Peyer's patch (tissue), 4 donors: ENCODE data around the gene ARRB2.

Experiments
- POLR2A ChIP-seq, 2 donors: fragments of 450-650 bp; IDR thresholded peaks; one replicate each; pipeline ENCODE4 v1.5.1; 2017; ENCODE audit warnings: antibody characterized with exemption in 2 of 2, mild to moderate bottlenecking in 2 of 2, moderate library complexity in 2 of 2
- TF ChIP-seq, protein P1 (sequence below), 6 experiments: fragments of 450-650 bp in 4 of 6; fragments of 200-600 bp in 2 of 6; sonication (generic) in 1 of 6; IDR thresholded peaks; one replicate each; pipeline ENCODE4 v1.5.1; 2017 to 2019; ENCODE audit warnings: antibody characterized with exemption in 6 of 6, mild to moderate bottlenecking in 3 of 6, moderate library complexity in 1 of 6

- TF ChIP-seq, protein P1, sequence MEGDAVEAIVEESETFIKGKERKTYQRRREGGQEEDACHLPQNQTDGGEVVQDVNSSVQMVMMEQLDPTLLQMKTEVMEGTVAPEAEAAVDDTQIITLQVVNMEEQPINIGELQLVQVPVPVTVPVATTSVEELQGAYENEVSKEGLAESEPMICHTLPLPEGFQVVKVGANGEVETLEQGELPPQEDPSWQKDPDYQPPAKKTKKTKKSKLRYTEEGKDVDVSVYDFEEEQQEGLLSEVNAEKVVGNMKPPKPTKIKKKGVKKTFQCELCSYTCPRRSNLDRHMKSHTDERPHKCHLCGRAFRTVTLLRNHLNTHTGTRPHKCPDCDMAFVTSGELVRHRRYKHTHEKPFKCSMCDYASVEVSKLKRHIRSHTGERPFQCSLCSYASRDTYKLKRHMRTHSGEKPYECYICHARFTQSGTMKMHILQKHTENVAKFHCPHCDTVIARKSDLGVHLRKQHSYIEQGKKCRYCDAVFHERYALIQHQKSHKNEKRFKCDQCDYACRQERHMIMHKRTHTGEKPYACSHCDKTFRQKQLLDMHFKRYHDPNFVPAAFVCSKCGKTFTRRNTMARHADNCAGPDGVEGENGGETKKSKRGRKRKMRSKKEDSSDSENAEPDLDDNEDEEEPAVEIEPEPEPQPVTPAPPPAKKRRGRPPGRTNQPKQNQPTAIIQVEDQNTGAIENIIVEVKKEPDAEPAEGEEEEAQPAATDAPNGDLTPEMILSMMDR (IDR thresholded peaks at IDR 0.05): no peak
- TF ChIP-seq POLR2A (IDR thresholded peaks at IDR 0.05): no peak
Measured at GRCh38 chr17:4759776-4760236, 49.4 kb downstream of the ARRB2 start.
